OCI-LY1 (cell line): ENCODE measurements around the gene AMBN.

Experiments used
- H2AFZ ChIP-seq: fragments of 200-600 bp; sonication (generic), shearing (Covaris generic); 2 replicates; pipeline ENCODE4 v1.6.0; 2014; ENCODE audit warnings: antibody characterized with exemption, mild to moderate bottlenecking, low read length
- H3F3A ChIP-seq: fragments of 200-600 bp; sonication (generic), shearing (Covaris generic); 2 replicates; pipeline ENCODE4 v1.6.0; 2014; ENCODE audit warnings: mild to moderate bottlenecking, antibody characterized with exemption, low read length, moderate library complexity; ENCODE audit not compliant: insufficient read depth
- H3K27ac ChIP-seq: fragments of 200-600 bp; sonication (generic); 2 replicates; pipeline ENCODE4 v1.5.1; 2014; ENCODE audit warnings: low read length, mixed run types, mild to moderate bottlenecking, low read depth; ENCODE audit not compliant: poor library complexity, severe bottlenecking
- H3K27me3 ChIP-seq: fragments of 200-600 bp; sonication (generic); 2 replicates; pipeline ENCODE4 v1.6.0; 2014; ENCODE audit warnings: antibody characterized with exemption, mild to moderate bottlenecking, low read length, moderate library complexity; ENCODE audit not compliant: insufficient read depth
- H3K36me3 ChIP-seq: fragments of 200-600 bp; sonication (generic); 2 replicates; pipeline ENCODE4 v1.6.1; 2014; ENCODE audit warnings: mild to moderate bottlenecking, antibody characterized with exemption, low read length, moderate library complexity, mixed read lengths; ENCODE audit not compliant: insufficient read depth
- H3K4me1 ChIP-seq: fragments of 200-600 bp; sonication (generic); 2 replicates; pipeline ENCODE4 v1.5.1; 2014; ENCODE audit warnings: mild to moderate bottlenecking, low read length, moderate library complexity; ENCODE audit not compliant: insufficient read depth, severe bottlenecking
- H3K4me2 ChIP-seq: fragments of 200-600 bp; sonication (generic), shearing (Covaris generic); 2 replicates; pipeline ENCODE4 v1.6.1; 2014; ENCODE audit warnings: low read length
- H3K4me3 ChIP-seq: fragments of 200-600 bp; sonication (generic); 2 replicates; pipeline ENCODE4 v1.5.1; 2014; ENCODE audit warnings: low read length, low read depth, mild to moderate bottlenecking, mixed read lengths; ENCODE audit not compliant: poor library complexity, severe bottlenecking
- H3K79me2 ChIP-seq: fragments of 200-600 bp; shearing (Covaris generic); 2 replicates; pipeline ENCODE4 v1.6.1; 2016; ENCODE audit warnings: mixed run types, low read length, mixed read lengths; ENCODE audit not compliant: insufficient read depth
- H3K9ac ChIP-seq: fragments of 200-600 bp; sonication (generic), shearing (Covaris generic); 2 replicates; pipeline ENCODE4 v1.6.1; 2014; ENCODE audit warnings: mild to moderate bottlenecking, low read length, mixed read lengths
- H3K9me2 ChIP-seq: fragments of 200-600 bp; sonication (generic), shearing (Covaris generic); 2 replicates; pipeline ENCODE4 v1.6.1; 2014; ENCODE audit warnings: low read depth, mild to moderate bottlenecking, low read length, mixed read lengths
- H3K9me3 ChIP-seq: fragments of 200-600 bp; shearing (Covaris generic); 2 replicates; pipeline ENCODE4 v1.6.1; 2014; ENCODE audit warnings: low read length, mixed read lengths
- H4K20me1 ChIP-seq: fragments of 200-600 bp; sonication (generic), shearing (Covaris generic); 2 replicates; pipeline ENCODE4 v1.6.0; 2016; ENCODE audit warnings: mild to moderate bottlenecking, low read length; ENCODE audit not compliant: insufficient read depth
- EZH2 ChIP-seq: fragments of 200-600 bp; sonication (generic), shearing (Covaris generic); IDR thresholded peaks from 2 replicates; pipeline ENCODE4 v1.8.0; 2017; ENCODE audit warnings: borderline replicate concordance, mixed run types, mild to moderate bottlenecking, antibody characterized with exemption, low read length, moderate library complexity, mixed read lengths
- TF ChIP-seq, protein P1 (sequence below): fragments of 200-600 bp; sonication (generic), shearing (Covaris generic); IDR thresholded peaks from 2 replicates; pipeline ENCODE4 v1.5.1; 2017; ENCODE audit warnings: mild to moderate bottlenecking, antibody characterized with exemption, low read length, moderate library complexity, mixed read lengths

The AMBN gene

DNA sequence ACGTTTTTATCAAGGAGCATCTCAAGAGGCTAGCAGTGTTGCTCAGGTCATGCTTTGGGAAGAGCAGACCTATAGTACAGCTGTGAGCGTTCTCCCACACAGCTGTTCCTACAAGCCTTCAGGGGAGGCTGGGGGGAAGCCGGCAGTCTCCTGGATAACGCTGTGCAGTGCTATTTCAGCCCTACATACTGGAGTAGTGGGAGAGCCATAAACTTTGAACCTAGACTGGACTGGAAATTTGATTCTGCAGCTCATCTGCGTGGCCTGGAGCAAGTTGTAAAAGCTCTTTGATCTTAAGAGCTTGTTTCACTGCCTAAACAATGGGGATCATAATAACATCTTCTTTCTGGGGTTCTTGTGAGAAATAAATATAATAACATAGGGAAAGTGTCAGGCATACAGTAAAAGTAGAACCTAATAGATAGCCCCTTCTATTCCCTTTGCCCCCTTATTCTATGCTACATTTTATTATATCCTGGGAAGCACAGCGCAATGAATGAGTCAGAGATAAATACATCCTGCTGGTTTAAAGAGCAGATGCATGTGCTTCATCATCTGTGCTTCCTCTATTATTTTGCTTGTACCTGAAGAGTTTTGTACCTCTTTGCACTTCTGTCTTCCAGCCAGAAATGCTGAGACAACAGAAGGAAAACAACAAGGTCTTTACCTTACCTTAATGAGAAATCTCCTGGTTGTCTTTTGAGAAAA lies 14.7 kb upstream of the AMBN start:
- Histone ChIP-seq H3K4me2 (no peak overlapping the region), H2AFZ (no peak overlapping the region), H3K9me2 (no peaks in the 10 kb centered on the region), H3K27ac (no peak overlapping the region), H3F3A (no peaks in the 10 kb centered on the region), H3K9me3 (0 out of 2 replicates have a peak, but pooled peaks cover 3% of the 10 kb centered on the region), H3K4me1 (no peaks in the 10 kb centered on the region), H3K27me3 (no peaks in the 10 kb centered on the region), H4K20me1 (no peaks in the 10 kb centered on the region), H3K79me2 (no peaks in the 10 kb centered on the region), H3K9ac (no peak overlapping the region), H3K4me3 (no peak overlapping the region), H3K36me3 (no peaks in the 10 kb centered on the region)
- TF ChIP-seq, protein P1, sequence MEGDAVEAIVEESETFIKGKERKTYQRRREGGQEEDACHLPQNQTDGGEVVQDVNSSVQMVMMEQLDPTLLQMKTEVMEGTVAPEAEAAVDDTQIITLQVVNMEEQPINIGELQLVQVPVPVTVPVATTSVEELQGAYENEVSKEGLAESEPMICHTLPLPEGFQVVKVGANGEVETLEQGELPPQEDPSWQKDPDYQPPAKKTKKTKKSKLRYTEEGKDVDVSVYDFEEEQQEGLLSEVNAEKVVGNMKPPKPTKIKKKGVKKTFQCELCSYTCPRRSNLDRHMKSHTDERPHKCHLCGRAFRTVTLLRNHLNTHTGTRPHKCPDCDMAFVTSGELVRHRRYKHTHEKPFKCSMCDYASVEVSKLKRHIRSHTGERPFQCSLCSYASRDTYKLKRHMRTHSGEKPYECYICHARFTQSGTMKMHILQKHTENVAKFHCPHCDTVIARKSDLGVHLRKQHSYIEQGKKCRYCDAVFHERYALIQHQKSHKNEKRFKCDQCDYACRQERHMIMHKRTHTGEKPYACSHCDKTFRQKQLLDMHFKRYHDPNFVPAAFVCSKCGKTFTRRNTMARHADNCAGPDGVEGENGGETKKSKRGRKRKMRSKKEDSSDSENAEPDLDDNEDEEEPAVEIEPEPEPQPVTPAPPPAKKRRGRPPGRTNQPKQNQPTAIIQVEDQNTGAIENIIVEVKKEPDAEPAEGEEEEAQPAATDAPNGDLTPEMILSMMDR: no peak
- TF ChIP-seq EZH2: no peak

DNA sequence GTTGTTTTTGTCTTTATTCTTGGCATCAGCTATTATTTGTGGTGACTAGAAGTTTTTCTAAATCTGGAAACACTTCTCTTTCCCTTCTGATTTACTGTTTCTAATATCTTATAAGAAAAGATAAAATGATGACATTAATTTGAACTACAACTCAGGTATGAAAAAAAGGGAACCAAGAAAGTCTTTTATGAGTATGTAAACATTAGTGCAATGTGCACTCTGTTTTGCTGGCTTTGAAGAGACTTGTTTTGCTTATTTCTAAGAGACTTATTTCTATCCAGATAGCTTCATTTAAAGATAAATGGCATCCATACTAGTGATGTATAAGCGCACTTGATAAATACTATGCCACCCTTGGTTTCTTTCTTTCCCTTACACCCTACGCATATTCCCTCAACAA lies 10.1 kb upstream of the AMBN start:
- Histone ChIP-seq H3K4me1 (no peaks in the 10 kb centered on the region), H3K4me2 (no peak overlapping the region), H3K27me3 (no peaks in the 10 kb centered on the region), H3K79me2 (no peaks in the 10 kb centered on the region), H4K20me1 (no peaks in the 10 kb centered on the region), H3K36me3 (no peaks in the 10 kb centered on the region), H3K9me2 (no peaks in the 10 kb centered on the region), H3K9me3 (no peaks in the 10 kb centered on the region), H3K9ac (no peak overlapping the region), H3F3A (no peaks in the 10 kb centered on the region), H2AFZ (no peak overlapping the region), H3K4me3 (no peak overlapping the region), H3K27ac (no peak overlapping the region)
- TF ChIP-seq EZH2: no peak

DNA sequence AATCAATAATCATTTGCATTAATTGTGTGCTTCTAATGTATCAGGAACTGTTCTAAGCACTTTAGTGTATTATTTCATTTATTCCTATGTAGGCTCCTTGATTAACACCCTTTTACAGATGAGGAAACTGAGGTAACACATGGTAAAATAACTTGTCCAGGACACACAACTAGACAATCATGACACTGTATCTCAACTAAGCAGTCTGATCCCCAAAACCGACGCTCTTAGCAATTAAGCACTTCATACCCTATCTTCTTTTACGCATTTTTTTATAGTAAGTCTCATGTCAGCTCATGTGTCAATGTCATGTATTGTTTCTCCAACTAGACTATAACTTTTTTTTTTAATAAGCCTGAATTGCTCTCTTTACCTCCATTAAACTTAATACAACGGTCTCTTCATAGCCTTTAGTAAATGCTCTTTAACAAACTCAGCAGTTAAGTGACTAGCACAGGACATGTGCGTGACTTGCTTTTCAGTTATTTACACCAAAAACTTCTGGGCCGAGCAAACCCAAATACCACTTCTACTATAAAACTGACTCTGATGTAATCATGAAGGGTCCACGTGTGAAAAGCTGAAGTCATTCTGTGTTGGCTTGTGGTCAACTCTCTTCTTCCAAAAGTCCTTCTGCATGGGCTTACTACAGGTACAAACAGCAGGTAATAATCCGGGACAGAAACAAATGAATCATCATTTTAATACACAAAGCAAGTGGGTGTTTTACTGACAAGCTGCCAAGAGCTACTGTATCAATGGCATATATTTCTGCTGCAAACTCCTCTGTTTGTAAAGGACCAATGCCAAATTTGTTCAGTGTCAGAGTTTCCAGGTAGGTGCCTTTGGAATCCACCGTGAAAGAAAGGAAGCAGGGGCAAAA lies 7.9 kb upstream of the AMBN start:
- H3K9ac ChIP-seq: no peak overlapping the region
- no peaks in the 10 kb centered on the region for H3F3A ChIP-seq
- H3K79me2 ChIP-seq: no peaks in the 10 kb centered on the region
- H3K36me3 ChIP-seq: no peaks in the 10 kb centered on the region
- H4K20me1 ChIP-seq: no peaks in the 10 kb centered on the region
- TF ChIP-seq, protein P1: no peak
- TF ChIP-seq EZH2: no peak
- H3K27me3 ChIP-seq: no peaks in the 10 kb centered on the region
- H3K9me2 ChIP-seq: no peaks in the 10 kb centered on the region
- no peak overlapping the region for H3K27ac ChIP-seq
- no peak overlapping the region for H2AFZ ChIP-seq
- no peaks in the 10 kb centered on the region for H3K9me3 ChIP-seq
- H3K4me3 ChIP-seq: no peak overlapping the region
- H3K4me2 ChIP-seq: no peak overlapping the region
- no peaks in the 10 kb centered on the region for H3K4me1 ChIP-seq
